ENCODE measurements around the gene SOD3.
A peak's percentile ranks its signal among the peaks of the same experiment; 100 is the strongest.

Gene SOD3

GRCh38 chr4:24794916-24795665 is at the start of gene SOD3:
Gene SOD3, plus strand, starts transcription at chr4:24795573. Its CDS starts 3,949 bp downstream, at chr4:24799522.
- H3K4me3 ChIP-seq (ENCODE audit: low read depth, low read length): peak within 1 kb of the TSS; percentile 24

- no peak overlapping the region for H3K4me3 ChIP-seq (ENCODE audit: low read depth, low read length)
Observed at GRCh38 chr4:24747234-24747975, 48.0 kb upstream of the SOD3 start.

- no peak overlapping the region for H3K4me3 ChIP-seq (ENCODE audit: low read depth, low read length)
Observed at GRCh38 chr4:24748023-24748422, 47.4 kb upstream of the SOD3 start.

- H3K4me3 ChIP-seq (ENCODE audit: low read depth, low read length): no peak overlapping the region
Observed at GRCh38 chr4:24748758-24749350, 46.5 kb upstream of the SOD3 start.

- H3K4me3 ChIP-seq (ENCODE audit: low read depth, low read length): no peak overlapping the region
Observed at GRCh38 chr4:24750106-24750505, 45.3 kb upstream of the SOD3 start.

GRCh38 chr4:24751926-24752539 is 43.3 kb upstream of the SOD3 start:
- no peak overlapping the region for H3K4me3 ChIP-seq (ENCODE audit: low read depth, low read length)

- H3K4me3 ChIP-seq (ENCODE audit: low read depth, low read length): no peak overlapping the region
Observed at GRCh38 chr4:24753519-24753918, 41.9 kb upstream of the SOD3 start.

- H3K4me3 ChIP-seq (ENCODE audit: low read depth, low read length): no peak overlapping the region
Observed at GRCh38 chr4:24754571-24754970, 40.8 kb upstream of the SOD3 start.

- no peak overlapping the region for H3K4me3 ChIP-seq (ENCODE audit: low read depth, low read length)
Observed at GRCh38 chr4:24763631-24764297, 31.6 kb upstream of the SOD3 start.

GRCh38 chr4:24764345-24764744 is 31.0 kb upstream of the SOD3 start:
- no peak overlapping the region for H3K4me3 ChIP-seq (ENCODE audit: low read depth, low read length)

GRCh38 chr4:24765376-24765988 is 29.9 kb upstream of the SOD3 start:
- no peak overlapping the region for H3K4me3 ChIP-seq (ENCODE audit: low read depth, low read length)

- no peak overlapping the region for H3K4me3 ChIP-seq (ENCODE audit: low read depth, low read length)
Observed at GRCh38 chr4:24768006-24768405, 27.4 kb upstream of the SOD3 start.

- no peak overlapping the region for H3K4me3 ChIP-seq (ENCODE audit: low read depth, low read length)
Observed at GRCh38 chr4:24768604-24769003, 26.8 kb upstream of the SOD3 start.

GRCh38 chr4:24769571-24769970 is 25.8 kb upstream of the SOD3 start:
- no peak overlapping the region for H3K4me3 ChIP-seq (ENCODE audit: low read depth, low read length)

- H3K4me3 ChIP-seq (ENCODE audit: low read depth, low read length): no peak overlapping the region
Observed at GRCh38 chr4:24770032-24770584, 25.3 kb upstream of the SOD3 start.

- H3K4me3 ChIP-seq (ENCODE audit: low read depth, low read length): no peak overlapping the region
Observed at GRCh38 chr4:24770667-24771066, 24.7 kb upstream of the SOD3 start.

- no peak overlapping the region for H3K4me3 ChIP-seq (ENCODE audit: low read depth, low read length)
Observed at GRCh38 chr4:24771241-24771640, 24.1 kb upstream of the SOD3 start.

- no peak overlapping the region for H3K4me3 ChIP-seq (ENCODE audit: low read depth, low read length)
Observed at GRCh38 chr4:24772061-24772705, 23.2 kb upstream of the SOD3 start.

GRCh38 chr4:24772952-24773351 is 22.4 kb upstream of the SOD3 start:
- H3K4me3 ChIP-seq (ENCODE audit: low read depth, low read length): no peak overlapping the region

- H3K4me3 ChIP-seq (ENCODE audit: low read depth, low read length): no peak overlapping the region
Observed at GRCh38 chr4:24774452-24774851, 20.9 kb upstream of the SOD3 start.

Data from iPS-11a (cell line).